H1 (cell line): ENCODE data around the gene NDRG2. TPM values are rescaled to one million over a fixed set of nuclear protein-coding genes. Genes with fewer than 3 reads are reported as not detected.

Experiments used
- CTCF ChIA-PET: fragments of 300-600 bp; sonication (Branson Sonifier 250); formaldehyde crosslinking; loops from one replicate; lab custom pipeline; 2021; ENCODE audit not compliant: partially characterized antibody; lab: Charles Lee
- POLR2A ChIA-PET: fragments of 300-600 bp; sonication (Branson Sonifier 250); formaldehyde crosslinking; loops from one replicate; lab custom pipeline; 2021; ENCODE audit warnings: inconsistent platforms; ENCODE audit not compliant: partially characterized antibody; lab: Charles Lee
- DNase-seq, 2 experiments: peaks; one replicate each; pipeline versions ENCODE4 v3.0.0 to v3.0.0-alpha.2; 2010 to 2022; ENCODE audit warnings: low spot score in 2 of 2, low read depth in 1 of 2, mixed read lengths in 1 of 2
- FAIRE-seq: peaks from 2 replicates; lab custom pipeline; 2011; peaks lifted over from hg19 to GRCh38; lab: Jason Lieb, UNC
- H2AFZ ChIP-seq: 2 replicates; pipeline ENCODE4 v1.8.1; 2012; ENCODE audit warnings: low read length, inconsistent platforms
- H2AK5ac ChIP-seq: 2 replicates; pipeline ENCODE4 v1.6.1; 2013; ENCODE audit warnings: low read depth, low read length
- H2BK120ac ChIP-seq: replicated peaks from 2 replicates; pipeline ENCODE3; 2013; ENCODE audit warnings: low read depth, low read length, inconsistent platforms
- H2BK12ac ChIP-seq: 2 replicates; pipeline ENCODE4 v1.6.1; 2013; ENCODE audit warnings: low read depth, low read length
- H2BK15ac ChIP-seq: 2 replicates; pipeline ENCODE4 v1.6.1; 2013; ENCODE audit warnings: low read length
- H2BK20ac ChIP-seq: 2 replicates; pipeline ENCODE4 v1.6.1; 2013; ENCODE audit warnings: low read length
- H2BK5ac ChIP-seq: 2 replicates; pipeline ENCODE4 v1.6.1; 2013; ENCODE audit warnings: low read depth, low read length
- H3K14ac ChIP-seq: 2 replicates; pipeline ENCODE4 v1.6.1; 2013; ENCODE audit warnings: inconsistent platforms; ENCODE audit not compliant: insufficient read length
- H3K18ac ChIP-seq: 2 replicates; pipeline ENCODE4 v1.6.1; 2013; ENCODE audit warnings: low read length; ENCODE audit errors: extremely low read depth
- H3K23ac ChIP-seq: 2 replicates; pipeline ENCODE4 v1.6.1; 2013; ENCODE audit warnings: inconsistent platforms; ENCODE audit not compliant: insufficient read length
- H3K23me2 ChIP-seq: 2 replicates; pipeline ENCODE4 v1.6.1; 2013; ENCODE audit warnings: low read depth, low read length
- H3K27ac ChIP-seq: 2 replicates; pipeline ENCODE4 v1.6.1; 2011; ENCODE audit warnings: low read depth, low read length, inconsistent platforms
- H3K27me3 ChIP-seq, 4 experiments: replicated peaks in 1 of 4; 1 replicate in 1 of 4; 2 replicates in 3 of 4; pipeline versions ENCODE4 v1.6.1 to v1.8.1; 2011 to 2013; ENCODE audit warnings: low read length in 3 of 4, mild to moderate bottlenecking in 3 of 4, inconsistent platforms in 2 of 4, mixed read lengths in 2 of 4, moderate library complexity in 1 of 4; ENCODE audit not compliant: control insufficient read depth in 3 of 4, insufficient read depth in 3 of 4; ENCODE audit errors: extremely low read depth in 1 of 4
- H3K36me3 ChIP-seq, 4 experiments: 2 replicates each; pipeline versions ENCODE4 v1.6.1 to v1.8.1; 2011 to 2013; ENCODE audit warnings: mild to moderate bottlenecking in 4 of 4, low read length in 3 of 4, moderate library complexity in 2 of 4, control low read depth in 1 of 4, inconsistent platforms in 1 of 4; ENCODE audit not compliant: insufficient read depth in 4 of 4, control insufficient read depth in 2 of 4
- H3K4ac ChIP-seq: replicated peaks from 2 replicates; pipeline ENCODE3; 2013; ENCODE audit warnings: low read length, low read depth, mixed read lengths, inconsistent platforms; ENCODE audit not compliant: insufficient read length
- H3K4me1 ChIP-seq, 4 experiments: replicated peaks in 1 of 4; 1 replicate in 1 of 4; 2 replicates in 3 of 4; pipeline versions ENCODE4 v1.6.1 to v1.8.1; 2011 to 2013; ENCODE audit warnings: low read length in 3 of 4, inconsistent platforms in 2 of 4, mixed read lengths in 1 of 4; ENCODE audit not compliant: insufficient read depth in 4 of 4, control insufficient read depth in 3 of 4
- H3K4me2 ChIP-seq, 2 experiments: 2 replicates each; pipeline versions ENCODE4 v1.6.1 to v1.8.1; 2011 to 2013; ENCODE audit warnings: low read depth in 2 of 2, low read length in 2 of 2, control low read depth in 1 of 2, inconsistent platforms in 1 of 2, mild to moderate bottlenecking in 1 of 2; ENCODE audit not compliant: insufficient read depth in 1 of 2
- H3K4me3 ChIP-seq, 4 experiments: fragments of 200-600, 300-600 bp in 1 of 4; sonication (generic), shearing (Covaris generic), sonication (Bioruptor Twin) in 1 of 4; 2 replicates each; pipeline versions ENCODE4 v1.5.1 to v1.8.1; 2011 to 2016; ENCODE audit warnings: low read length in 4 of 4, low read depth in 3 of 4, control low read depth in 2 of 4, inconsistent platforms in 2 of 4, mild to moderate bottlenecking in 2 of 4, mixed read lengths in 1 of 4, moderate library complexity in 1 of 4; ENCODE audit not compliant: insufficient read depth in 2 of 4; ENCODE audit errors: extremely low read depth in 1 of 4
- H3K56ac ChIP-seq: replicated peaks from 2 replicates; pipeline ENCODE3; 2013; ENCODE audit warnings: low read depth, mild to moderate bottlenecking, mixed read lengths, low read length, inconsistent platforms; ENCODE audit not compliant: insufficient read length
- H3K79me1 ChIP-seq: 2 replicates; pipeline ENCODE4 v1.6.1; 2013; ENCODE audit warnings: low read depth, low read length, control low read depth
- H3K79me2 ChIP-seq, 2 experiments: 2 replicates each; pipeline versions ENCODE4 v1.6.1 to v1.8.1; 2012 to 2013; ENCODE audit warnings: low read length in 2 of 2, mild to moderate bottlenecking in 2 of 2, inconsistent platforms in 1 of 2; ENCODE audit not compliant: insufficient read depth in 2 of 2, control insufficient read depth in 1 of 2
- H3K9ac ChIP-seq, 4 experiments: replicated peaks in 1 of 4; 1 replicate in 1 of 4; 2 replicates in 3 of 4; pipeline versions ENCODE4 v1.6.1 to v1.8.1; 2011 to 2013; ENCODE audit warnings: low read depth in 3 of 4, low read length in 3 of 4, control low read depth in 2 of 4, mild to moderate bottlenecking in 2 of 4, moderate library complexity in 2 of 4, inconsistent platforms in 1 of 4; ENCODE audit errors: extremely low read depth in 1 of 4
- H3K9me3 ChIP-seq, 2 experiments: 2 replicates each; pipeline versions ENCODE4 v1.6.1 to v1.8.1; 2012 to 2013; ENCODE audit warnings: mild to moderate bottlenecking in 2 of 2, moderate library complexity in 2 of 2, control low read depth in 1 of 2, inconsistent platforms in 1 of 2, low read depth in 1 of 2, low read length in 1 of 2, mixed read lengths in 1 of 2; ENCODE audit not compliant: insufficient read depth in 2 of 2
- H4K20me1 ChIP-seq, 2 experiments: replicated peaks in 1 of 2; 2 replicates each; pipeline versions ENCODE3 to v1.8.1; 2011 to 2013; ENCODE audit warnings: inconsistent platforms in 2 of 2, low read length in 2 of 2, mild to moderate bottlenecking in 1 of 2; ENCODE audit not compliant: insufficient read depth in 2 of 2, control insufficient read depth in 1 of 2
- H4K5ac ChIP-seq: 2 replicates; pipeline ENCODE4 v1.6.1; 2013; ENCODE audit warnings: low read length, low read depth, mixed read lengths, inconsistent platforms; ENCODE audit not compliant: insufficient read length
- H4K8ac ChIP-seq: 2 replicates; pipeline ENCODE4 v1.8.0; 2013; ENCODE audit warnings: mild to moderate bottlenecking, moderate library complexity, low read length, inconsistent platforms; ENCODE audit not compliant: insufficient read depth; ENCODE audit errors: extremely low read depth
- H4K91ac ChIP-seq: replicated peaks from 2 replicates; pipeline ENCODE3; 2013; ENCODE audit warnings: low read length, mixed read lengths, inconsistent platforms; ENCODE audit not compliant: insufficient read length
- ATF3 ChIP-seq: IDR thresholded peaks from 2 replicates; pipeline ENCODE4 v1.6.1; 2011; ENCODE audit warnings: low read depth, mild to moderate bottlenecking, low read length; ENCODE audit not compliant: insufficient read depth
- BACH1 ChIP-seq: IDR thresholded peaks from 2 replicates; pipeline ENCODE4 v1.6.1; 2012; ENCODE audit warnings: low read length, improper control_type of control experiment
- CBX8 ChIP-seq: fragments of 300-800, 300-1000 bp; sonication (generic); IDR thresholded peaks from 2 replicates; pipeline ENCODE4 v1.7.1; 2016; ENCODE audit warnings: low read depth, low read length, borderline replicate concordance
- CHD1 ChIP-seq: IDR thresholded peaks from 2 replicates; pipeline ENCODE4 v1.6.1; 2012; ENCODE audit warnings: low read depth, low read length, improper control_type of control experiment
- GABPA ChIP-seq: IDR thresholded peaks from 2 replicates; pipeline ENCODE4 v1.6.1; 2011; ENCODE audit warnings: mild to moderate bottlenecking, low read length, moderate library complexity, borderline replicate concordance; ENCODE audit not compliant: insufficient read depth
- KDM1A ChIP-seq: fragments of 200-600, 300-600 bp; sonication (generic); IDR thresholded peaks from 2 replicates; pipeline ENCODE4 v1.7.1; 2016; ENCODE audit warnings: mild to moderate bottlenecking, low read length, borderline replicate concordance
- KDM4A ChIP-seq: IDR thresholded peaks from one replicate; pipeline ENCODE4 v1.7.1; 2012; ENCODE audit warnings: low read depth, mild to moderate bottlenecking, moderate library complexity, low read length, inconsistent platforms; ENCODE audit not compliant: severe bottlenecking
- MAFK ChIP-seq: IDR thresholded peaks from 2 replicates; pipeline ENCODE4 v1.6.1; 2012; ENCODE audit warnings: low read depth, mild to moderate bottlenecking, improper control_type of control experiment, low read length
- MAX ChIP-seq: IDR thresholded peaks from 2 replicates; pipeline ENCODE4 v1.6.1; 2012; ENCODE audit warnings: inconsistent platforms
- PHF8 ChIP-seq: fragments of 200-600 bp; sonication (generic); conservative IDR thresholded peaks from 2 replicates; pipeline ENCODE4 v1.7.1; 2012; ENCODE audit warnings: low read depth, mild to moderate bottlenecking, inconsistent platforms, low read length, moderate library complexity
- POLR2A ChIP-seq, 2 experiments: IDR thresholded peaks; 1 replicate in 1 of 2; 2 replicates in 1 of 2; pipeline ENCODE4 v1.6.1; 2011; ENCODE audit warnings: low read depth in 2 of 2, low read length in 2 of 2, mild to moderate bottlenecking in 2 of 2; ENCODE audit errors: control extremely low read depth in 1 of 2
- SIN3A ChIP-seq, 2 experiments: IDR thresholded peaks in 1 of 2; conservative IDR thresholded peaks in 1 of 2; 2 replicates each; pipeline ENCODE4 v1.6.1; 2011 to 2012; ENCODE audit warnings: low read length in 2 of 2, improper control_type of control experiment in 1 of 2, low read depth in 1 of 2, mild to moderate bottlenecking in 1 of 2
- SP2 ChIP-seq: IDR thresholded peaks from 2 replicates; pipeline ENCODE4 v1.6.1; 2012; ENCODE audit warnings: mild to moderate bottlenecking, low read length, inconsistent platforms
- TAF1 ChIP-seq: IDR thresholded peaks from 2 replicates; pipeline ENCODE4 v1.6.1; 2011; ENCODE audit warnings: mild to moderate bottlenecking, low read depth, low read length
- WGBS, 2 experiments: shearing (Covaris generic) in 1 of 2; methylation state at CpG; one replicate each; pipeline versions ENCODE4 v1.1.6 to v1.1.7; 2013 to 2015; ENCODE audit warnings: low lambda C conversion rate in 2 of 2, mixed read lengths in 2 of 2, inconsistent platforms in 1 of 2, low coverage in 1 of 2, missing lambda C conversion rate in 1 of 2; ENCODE audit not compliant: insufficient replicate concordance in 2 of 2, insufficient coverage in 1 of 2, insufficient read length in 1 of 2; ENCODE audit errors: extremely low coverage in 1 of 2, missing lambda C conversion rate in 1 of 2; 5-methylcytosine and 5-hydroxymethylcytosine counted together
- polyA plus RNA-seq, 7 experiments: library from polyadenylated mRNA; depleted of rRNA in 3 of 7; stranded (reverse) in 5 of 7; unstranded in 2 of 7; fragments of >200 nt in 5 of 7; fragments of 200-250 nt in 2 of 7; gene quantifications; 1 replicate in 5 of 7; 2 replicates in 1 of 7; 4 replicates in 1 of 7; pipeline versions ENCODE4 v1.2.1 to v1.2.3, GENCODE V29; 2011 to 2013; ENCODE audit warnings: missing spikeins in 2 of 7, mixed read lengths in 2 of 7
- total RNA-seq: library from RNA; stranded (reverse); fragmentation: NEBNext Ultra II Directional; extraction: Animal tissue kit (Norgen Biotek cat#: 25700); gene quantifications from 2 replicates; pipeline ENCODE4 v1.2.1, GENCODE V29; 2021

The NDRG2 gene
- total and polyA plus RNA-seq, 2 of the 8 experiments (the other 6 are each of a cell fraction or from before 2014, with no cell fraction given): 29.9 to 48.6 TPM

DNA sequence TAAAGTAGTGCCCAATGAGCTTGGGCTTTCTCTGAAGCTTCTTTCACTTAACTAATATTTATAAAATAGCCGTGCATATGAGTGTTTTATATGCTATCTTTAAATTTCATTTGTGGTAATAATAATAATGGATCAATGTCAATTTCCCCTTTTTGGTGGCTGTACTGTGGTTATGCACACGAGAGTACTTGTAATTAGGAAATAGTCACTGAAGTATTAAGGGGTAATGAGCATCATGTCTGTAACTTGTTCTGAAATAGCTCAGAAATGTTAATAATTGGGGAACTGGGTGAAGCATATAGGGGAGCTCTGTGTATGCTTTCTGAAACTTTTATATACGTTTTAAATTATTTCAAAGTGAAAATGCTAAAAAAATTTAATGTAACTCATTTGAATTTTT, 25.7 kb upstream of the NDRG2 start:
- H2BK15ac ChIP-seq: no peak overlapping the region
- H2BK12ac ChIP-seq: no peak overlapping the region
- no peak overlapping the region for H3K14ac ChIP-seq
- no peak overlapping the region for H3K18ac ChIP-seq
- H3K4ac ChIP-seq: no peak overlapping the region
- H3K4me1 ChIP-seq: peaks cover 0 to 3% (median 0%) of the 10 kb centered on the region in 4 experiments; a peak in 1 of 7 replicates
- H2AK5ac ChIP-seq: no peak overlapping the region
- no peak overlapping the region for H2BK120ac ChIP-seq
- no peak overlapping the region for H2BK20ac ChIP-seq
- H3K4me3 ChIP-seq: no peak overlapping the region
- ChIA-PET CTCF (interaction anchor here (1.2 to 2.4 kb wide), 5 partner anchors 10 to 42 kb away, joined by 4 to 10 read pairs (median 7); partner anchors contain the start of gene ARHGEF40), POLR2A (no interaction called here)
- no peak overlapping the region for H3K23ac ChIP-seq
- H4K91ac ChIP-seq: no peak overlapping the region
- no peak overlapping the region for H4K8ac ChIP-seq
- H2BK5ac ChIP-seq: no peak overlapping the region
- no peak overlapping the region for H3K9ac ChIP-seq
- H4K5ac ChIP-seq: no peak overlapping the region
- no peaks in the 10 kb centered on the region for H3K23me2 ChIP-seq
- H3K27me3 ChIP-seq: no peaks in the 10 kb centered on the region
- H3K4me2 ChIP-seq: no peak overlapping the region
- H4K20me1 ChIP-seq: no peaks in the 10 kb centered on the region
- no peaks in the 10 kb centered on the region for H3K36me3 ChIP-seq
- no peak for FAIRE-seq
- no peak overlapping the region for H2AFZ ChIP-seq
- no peak for DNase-seq
- H3K27ac ChIP-seq: no peak overlapping the region
- no peak overlapping the region for H3K56ac ChIP-seq
- H3K9me3 ChIP-seq: no peaks in the 10 kb centered on the region
- H3K79me2 ChIP-seq: no peaks in the 10 kb centered on the region
- 83% methylated on average over 3 of the region's 3 CpGs; no CpG with 5 or more reads in 1 of the 2 experiments for WGBS, 2 experiments
- H3K79me1 ChIP-seq: no peaks in the 10 kb centered on the region
- TF ChIP-seq POLR2A (IDR thresholded peaks at IDR 0.05; ENCODE audit: control extremely low read depth in 1 of 2, low read depth in 2 of 2, low read length in 2 of 2) (no peak), PHF8 (no peak), TAF1 (no peak), GABPA (no peak), CBX8 (no peak), BACH1 (no peak), SIN3A (conservative IDR thresholded peaks at IDR 0.05 in 1 of 2, IDR thresholded peaks at IDR 0.05 in 1 of 2; ENCODE audit: low read depth in 1 of 2, low read length in 2 of 2) (no peak), MAX (no peak), KDM4A (no peak), ATF3 (no peak), CHD1 (no peak), KDM1A (no peak), SP2 (no peak), MAFK (no peak)
